IPS DF 6.9 (cell line): ENCODE results near the gene PTPN13.

Experiments
- DNase-seq: peaks from one replicate; pipeline ENCODE4 v3.0.0-alpha.2; 2013; ENCODE audit warnings: low read depth, low spot score
- H3K27ac ChIP-seq: one replicate; pipeline ENCODE4 v1.5.1; 2013; ENCODE audit warnings: low read length, control low read depth
- H3K27me3 ChIP-seq: 2 replicates; pipeline ENCODE4 v1.6.1; 2013; ENCODE audit warnings: mild to moderate bottlenecking, low read length; ENCODE audit not compliant: control insufficient read depth, insufficient read depth
- H3K36me3 ChIP-seq: 2 replicates; pipeline ENCODE4 v1.6.1; 2013; ENCODE audit warnings: low read length; ENCODE audit not compliant: control insufficient read depth, insufficient read depth
- H3K4me1 ChIP-seq: 2 replicates; pipeline ENCODE4 v1.6.1; 2013; ENCODE audit warnings: low read length; ENCODE audit not compliant: control insufficient read depth, insufficient read depth
- H3K4me3 ChIP-seq: 2 replicates; pipeline ENCODE4 v1.5.1; 2013; ENCODE audit warnings: mild to moderate bottlenecking, low read length
- H3K9me3 ChIP-seq: 2 replicates; pipeline ENCODE4 v1.6.1; 2013; ENCODE audit warnings: low read length, inconsistent platforms; ENCODE audit not compliant: control insufficient read depth, insufficient read depth
- WGBS: extraction: QIAGEN DNeasy Blood & Tissue Kit; methylation state at CpG from one replicate; pipeline ENCODE4 v1.1.7; 2013; ENCODE audit warnings: mixed read lengths, missing lambda C conversion rate; ENCODE audit not compliant: insufficient read length, insufficient coverage; 5-methylcytosine and 5-hydroxymethylcytosine counted together

Gene PTPN13

GRCh38 chr4:86815653-86816052, 221.5 kb downstream of the PTPN13 start:
- no peak for DNase-seq
- Histone ChIP-seq H3K9me3 (no peaks in the 10 kb centered on the region), H3K4me3 (no peak overlapping the region), H3K4me1 (no peaks in the 10 kb centered on the region), H3K27ac (no peak overlapping the region), H3K36me3 (no peaks in the 10 kb centered on the region; the same call in 1 of the 2 replicates), H3K27me3 (no peaks in the 10 kb centered on the region)
- WGBS = no CpG with 5 or more reads among the region's 1 CpG

GRCh38 chr4:86816501-86817273, 222.6 kb downstream of the PTPN13 start:
- no peak overlapping the region for H3K4me3 ChIP-seq
- no peak for DNase-seq
- no peak overlapping the region for H3K27ac ChIP-seq
- no peaks in the 10 kb centered on the region for H3K27me3 ChIP-seq
- no CpG with 5 or more reads among the region's 9 CpGs for WGBS
- no peaks in the 10 kb centered on the region for H3K9me3 ChIP-seq
- H3K36me3 ChIP-seq = no peaks in the 10 kb centered on the region; the same call in 1 of the 2 replicates
- H3K4me1 ChIP-seq = no peaks in the 10 kb centered on the region

GRCh38 chr4:86818211-86818610, 224.1 kb downstream of the PTPN13 start:
- DNase-seq = no peak
- Histone ChIP-seq H3K9me3 (no peaks in the 10 kb centered on the region), H3K36me3 (no peaks in the 10 kb centered on the region; the same call in 1 of the 2 replicates), H3K4me1 (no peaks in the 10 kb centered on the region), H3K27ac (no peak overlapping the region), H3K27me3 (no peaks in the 10 kb centered on the region), H3K4me3 (no peak overlapping the region)
- WGBS = no CpG with 5 or more reads among the region's 2 CpGs

GRCh38 chr4:86818841-86819240, 224.7 kb downstream of the PTPN13 start:
- Histone ChIP-seq H3K4me3 (no peak overlapping the region), H3K36me3 (no peaks in the 10 kb centered on the region; the same call in 1 of the 2 replicates), H3K9me3 (no peaks in the 10 kb centered on the region), H3K27ac (no peak overlapping the region), H3K4me1 (no peaks in the 10 kb centered on the region), H3K27me3 (no peaks in the 10 kb centered on the region)
- DNase-seq = no peak
- no CpG with 5 or more reads among the region's 3 CpGs for WGBS

GRCh38 chr4:86819561-86819960, 225.4 kb downstream of the PTPN13 start:
- H3K4me3 ChIP-seq = no peak overlapping the region
- no peaks in the 10 kb centered on the region for H3K4me1 ChIP-seq
- no peaks in the 10 kb centered on the region for H3K9me3 ChIP-seq
- no peaks in the 10 kb centered on the region for H3K27me3 ChIP-seq
- H3K27ac ChIP-seq = no peak overlapping the region
- H3K36me3 ChIP-seq = no peaks in the 10 kb centered on the region; the same call in 1 of the 2 replicates
- no peak for DNase-seq
- WGBS = no CpG with 5 or more reads among the region's 7 CpGs

- WGBS = no CpG with 5 or more reads among the region's 1 CpG
- Histone ChIP-seq H3K27ac (no peak overlapping the region), H3K4me3 (no peak overlapping the region), H3K9me3 (no peaks in the 10 kb centered on the region), H3K27me3 (no peaks in the 10 kb centered on the region), H3K4me1 (no peaks in the 10 kb centered on the region), H3K36me3 (no peaks in the 10 kb centered on the region)
- DNase-seq = no peak
Measured at GRCh38 chr4:86821151-86821550, 227.0 kb downstream of the PTPN13 start.

- no CpG with 5 or more reads among the region's 2 CpGs for WGBS
- no peak for DNase-seq
- Histone ChIP-seq H3K4me1 (no peaks in the 10 kb centered on the region), H3K36me3 (no peaks in the 10 kb centered on the region), H3K27me3 (no peaks in the 10 kb centered on the region), H3K4me3 (no peak overlapping the region), H3K27ac (no peak overlapping the region), H3K9me3 (no peaks in the 10 kb centered on the region)
Measured at GRCh38 chr4:86822136-86822535, 228.0 kb downstream of the PTPN13 start.

- no CpG with 5 or more reads among the region's 3 CpGs for WGBS
- Histone ChIP-seq H3K27ac (no peak overlapping the region), H3K36me3 (no peaks in the 10 kb centered on the region), H3K9me3 (no peaks in the 10 kb centered on the region), H3K27me3 (no peaks in the 10 kb centered on the region), H3K4me1 (no peaks in the 10 kb centered on the region), H3K4me3 (no peak overlapping the region)
- no peak for DNase-seq
Measured at GRCh38 chr4:86825511-86825910, 231.4 kb downstream of the PTPN13 start.

- H3K27ac ChIP-seq = no peak overlapping the region
- WGBS = no CpG with 5 or more reads among the region's 5 CpGs
- no peak for DNase-seq
- H3K4me1 ChIP-seq = no peaks in the 10 kb centered on the region
- H3K4me3 ChIP-seq = no peak overlapping the region
- no peaks in the 10 kb centered on the region for H3K36me3 ChIP-seq
- H3K9me3 ChIP-seq = no peaks in the 10 kb centered on the region
- no peaks in the 10 kb centered on the region for H3K27me3 ChIP-seq
Measured at GRCh38 chr4:86831262-86832130, 237.4 kb downstream of the PTPN13 start.

- no peak for DNase-seq
- no peaks in the 10 kb centered on the region for H3K4me1 ChIP-seq
- no CpG with 5 or more reads among the region's 1 CpG for WGBS
- no peaks in the 10 kb centered on the region for H3K27me3 ChIP-seq
- H3K9me3 ChIP-seq = no peaks in the 10 kb centered on the region
- H3K36me3 ChIP-seq = no peaks in the 10 kb centered on the region
- H3K27ac ChIP-seq = no peak overlapping the region
- no peak overlapping the region for H3K4me3 ChIP-seq
Measured at GRCh38 chr4:86833615-86834014, 239.5 kb downstream of the PTPN13 start.
